ENCODE measurements around the gene FANCL. TPM values are rescaled to one million over a fixed set of nuclear protein-coding genes. Genes with fewer than 3 reads are reported as not detected.
"Not testable (repeated sequence)": the region's sequence is repeated elsewhere in the genome, so short reads cannot be mapped to it uniquely, and the experiment has no call there.

FANCL gene
- polyA plus RNA-seq, 6 donors from 2014 or later, result 5.9 to 21.9 (median 11.7) TPM

DNA sequence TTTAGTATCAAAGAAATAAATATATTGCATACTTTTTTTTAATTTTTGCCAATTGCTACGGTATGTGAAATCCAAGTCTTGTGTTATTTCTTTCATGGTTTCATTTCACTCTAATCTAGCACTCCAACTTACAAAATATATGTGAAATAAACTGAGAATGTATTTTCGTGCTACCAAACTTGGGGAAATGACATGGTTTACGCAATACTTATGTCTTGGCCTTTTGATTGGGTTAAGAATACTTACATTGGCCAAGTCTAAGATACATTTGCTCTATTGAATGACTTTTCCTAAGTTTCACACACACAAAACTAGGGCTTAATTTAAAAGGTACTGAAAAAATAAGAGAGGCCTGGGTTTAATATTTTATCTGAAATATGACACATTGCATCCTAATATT lies 114.0 kb downstream of the FANCL start:
- ATAC-seq (ENCODE audit: low read depth in 2 of 2) (no peak), DNase-seq (no peak)
- Mint-ChIP-seq H3K36me3 (peaks cover 8 to 22% of the 10 kb centered on the region in 2 donors), H3K27ac (no peak overlapping the region), H3K4me1 (no peaks in the 10 kb centered on the region), H3K4me3 (no peak overlapping the region), H3K27me3 (no peaks in the 10 kb centered on the region), H3K9me3 (no peaks in the 10 kb centered on the region)

DNA sequence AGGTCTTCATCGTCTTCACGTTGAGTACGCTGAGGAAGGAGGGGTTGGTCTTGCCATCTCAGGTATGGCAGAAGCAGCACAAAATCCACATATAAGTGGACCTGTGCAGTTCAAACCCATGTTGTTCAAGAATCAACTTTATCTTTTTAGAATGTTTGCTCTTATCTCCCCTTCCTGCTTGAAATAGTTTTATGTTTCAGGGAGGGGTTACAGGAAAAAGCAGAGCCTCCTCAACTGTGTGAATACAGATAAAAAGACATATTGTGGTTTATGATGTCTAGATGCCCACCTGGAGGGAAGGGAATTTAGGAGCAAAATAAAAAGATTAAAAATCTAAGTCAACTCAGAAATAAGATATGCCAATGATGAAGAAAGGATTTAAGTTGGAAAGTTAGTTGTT lies 118.6 kb downstream of the FANCL start:
- H3K4me3 Mint-ChIP-seq, result no peak overlapping the region
- H3K27ac Mint-ChIP-seq, result peak overlapping the region in 1 of 6 donors; percentile 64
- peaks cover 0 to 3% (median 0%) of the 10 kb centered on the region in 7 donors for H3K9me3 Mint-ChIP-seq
- peaks cover 0 to 4% (median 3%) of the 10 kb centered on the region in 3 donors for H3K4me1 Mint-ChIP-seq
- no peak for ATAC-seq (ENCODE audit: low read depth in 2 of 2)
- H3K27me3 Mint-ChIP-seq, result no peaks in the 10 kb centered on the region
- DNase-seq, result no peak
- peaks cover 17 to 34% of the 10 kb centered on the region in 2 donors for H3K36me3 Mint-ChIP-seq

DNA sequence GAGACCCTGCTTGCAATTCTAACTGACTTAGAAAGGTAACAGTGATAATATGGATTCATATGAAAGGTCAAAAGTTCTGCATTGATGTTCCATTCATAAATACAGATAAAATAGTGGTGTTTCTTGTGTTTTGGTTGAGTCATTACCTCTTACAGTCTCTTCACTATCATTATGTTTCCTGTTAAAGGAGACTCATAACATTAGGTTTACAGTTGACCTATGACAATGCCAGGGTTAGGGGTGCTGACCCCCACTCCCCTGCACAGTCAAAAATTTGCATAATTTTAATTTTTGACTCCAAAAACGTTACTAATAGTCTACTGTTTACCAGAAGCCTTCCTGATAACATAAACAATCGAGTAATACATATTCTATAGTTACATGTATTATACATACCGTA lies 119.1 kb downstream of the FANCL start:
- peak overlapping the region in 2 of 6 donors; percentile 54 to 69 for H3K27ac Mint-ChIP-seq

DNA sequence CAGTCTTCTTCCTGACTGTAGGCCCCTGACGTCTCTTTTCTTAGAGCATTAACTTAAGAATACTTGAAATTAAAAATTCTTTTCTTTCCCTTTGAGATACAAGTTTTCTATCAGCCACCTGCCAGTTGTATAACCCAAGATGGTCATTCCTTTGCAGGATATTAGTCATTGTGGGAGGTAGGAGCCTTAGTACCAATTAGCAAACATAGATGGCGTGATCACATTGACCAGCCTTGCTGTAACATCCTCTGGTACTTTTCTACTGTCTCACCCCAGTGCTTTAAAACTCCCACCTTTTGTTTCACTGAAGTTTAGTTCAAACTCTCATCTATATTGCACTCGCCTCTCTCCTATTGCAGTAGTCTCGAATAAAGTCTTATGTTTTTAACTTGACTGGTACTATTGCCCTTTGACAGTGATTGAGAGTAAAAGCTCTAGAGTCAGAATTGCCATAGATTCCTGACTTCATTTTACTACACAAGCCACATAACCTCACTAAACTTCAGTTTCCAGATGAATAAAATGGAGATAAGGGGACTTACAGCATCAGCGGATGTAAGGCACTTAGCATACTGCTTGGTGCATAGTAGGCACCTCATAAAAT lies 120.4 kb downstream of the FANCL start:
- DNase-seq, result no peak
- Mint-ChIP-seq H3K36me3 (peaks cover 31 to 40% of the 10 kb centered on the region in 2 donors), H3K27ac (no peak overlapping the region), H3K4me1 (peaks cover 0 to 11% (median 7%) of the 10 kb centered on the region in 3 donors), H3K27me3 (no peaks in the 10 kb centered on the region), H3K4me3 (no peak overlapping the region), H3K9me3 (peaks cover 0 to 5% (median 0%) of the 10 kb centered on the region in 7 donors)
- ATAC-seq (ENCODE audit: low read depth in 2 of 2), result no peak

More for the DNA sequence above, 119.1 kb downstream of the FANCL start:
- H3K4me1 Mint-ChIP-seq, result peaks cover 0 to 5% (median 5%) of the 10 kb centered on the region in 3 donors
- peaks cover 0 to 3% (median 0%) of the 10 kb centered on the region in 7 donors for H3K9me3 Mint-ChIP-seq
- peaks cover 22 to 35% of the 10 kb centered on the region in 2 donors for H3K36me3 Mint-ChIP-seq
- DNase-seq (no peak), ATAC-seq (ENCODE audit: low read depth in 2 of 2) (no peak)
- H3K4me3 Mint-ChIP-seq, result no peak overlapping the region
- H3K27me3 Mint-ChIP-seq, result no peaks in the 10 kb centered on the region

DNA sequence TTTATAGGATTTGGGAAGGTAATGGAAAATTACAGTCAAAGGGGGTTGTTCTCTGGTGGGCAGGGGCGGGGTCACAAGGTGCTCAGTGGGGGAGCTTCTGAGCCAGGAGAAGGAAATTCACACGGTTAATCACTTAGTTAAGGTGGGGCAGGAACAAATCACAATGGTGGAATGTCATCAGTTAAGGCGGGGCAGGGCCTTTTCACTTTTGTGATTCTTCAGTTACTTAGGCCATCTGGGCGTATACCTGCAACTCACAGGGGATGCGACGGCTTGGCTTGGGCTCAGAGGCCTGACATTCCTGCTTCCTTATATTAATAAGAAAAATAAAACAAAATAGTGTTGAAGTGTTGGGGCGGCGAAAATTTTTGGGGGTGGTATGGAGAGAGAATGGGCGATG lies 127.6 kb downstream of the FANCL start:
- H3K9me3 Mint-ChIP-seq; ATAC-seq (ENCODE audit: low read depth in 2 of 2); H3K4me3 Mint-ChIP-seq; H3K27me3 Mint-ChIP-seq; DNase-seq: not testable (repeated sequence)
- Mint-ChIP-seq H3K27ac (peak overlapping the region in 1 of 6 donors; percentile 50), H3K36me3 (peaks cover 12 to 51% of the 10 kb centered on the region in 2 donors), H3K4me1 (peaks cover 7 to 19% (median 11%) of the 10 kb centered on the region in 3 donors)

DNA sequence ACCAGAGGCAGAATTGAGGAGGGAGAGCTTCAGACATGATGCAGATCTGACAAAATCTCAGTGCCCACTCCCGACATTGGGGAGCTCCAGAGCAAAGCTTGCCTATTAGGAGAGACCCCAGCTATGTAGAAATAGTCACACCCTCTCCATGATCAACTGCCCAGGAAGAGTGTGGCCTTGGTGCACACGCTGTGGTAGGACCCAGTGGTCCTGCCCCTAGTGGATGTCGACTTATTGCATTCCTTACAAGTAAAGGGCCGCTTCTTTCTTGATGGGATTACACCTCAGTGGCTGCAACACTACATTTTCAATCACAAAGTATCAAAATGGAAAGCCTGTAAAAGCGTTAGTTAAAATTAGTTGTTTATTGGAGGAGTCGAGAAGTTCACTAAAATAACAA lies 130.4 kb downstream of the FANCL start:
- H3K4me3 Mint-ChIP-seq, result peak overlapping the region in 1 of 8 donors; percentile 31
- peaks cover 15 to 44% of the 10 kb centered on the region in 2 donors for H3K36me3 Mint-ChIP-seq
- ATAC-seq (ENCODE audit: low read depth in 2 of 2) (no peak), DNase-seq (no peak)
- H3K4me1 Mint-ChIP-seq, result peaks cover 2 to 22% (median 19%) of the 10 kb centered on the region in 3 donors
- H3K27ac Mint-ChIP-seq, result no peak overlapping the region
- H3K9me3 Mint-ChIP-seq, result peaks cover 0 to 10% (median 0%) of the 10 kb centered on the region in 7 donors
- no peaks in the 10 kb centered on the region for H3K27me3 Mint-ChIP-seq

DNA sequence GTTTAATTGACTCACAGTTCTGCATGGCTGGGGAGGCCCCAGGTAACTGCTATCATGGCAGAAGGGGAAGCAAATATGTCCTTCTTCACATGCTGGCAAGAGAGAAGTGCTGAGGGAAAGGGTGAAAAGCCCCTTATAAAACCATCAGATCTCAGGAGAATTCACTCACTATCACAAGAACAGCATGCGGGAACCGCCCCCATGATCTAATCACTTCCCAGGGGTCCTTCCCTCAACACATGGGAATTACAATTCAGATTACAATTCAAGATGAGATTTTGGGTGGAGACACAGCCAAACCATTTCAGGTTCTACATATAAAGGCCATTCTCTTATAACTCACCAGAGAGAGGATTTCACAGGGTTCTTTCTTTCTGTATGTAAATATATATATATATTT lies 131.6 kb downstream of the FANCL start:
- Mint-ChIP-seq H3K4me1 (peaks cover 2 to 20% (median 19%) of the 10 kb centered on the region in 3 donors), H3K9me3 (peaks cover 0 to 8% (median 0%) of the 10 kb centered on the region in 7 donors), H3K27ac (peak overlapping the region in 1 of 6 donors; percentile 61), H3K4me3 (no peak overlapping the region), H3K36me3 (peaks cover 15 to 34% of the 10 kb centered on the region in 2 donors), H3K27me3 (no peaks in the 10 kb centered on the region)
- no peak for DNase-seq
- ATAC-seq (ENCODE audit: low read depth in 2 of 2), result no peak

Other genes starting within 250 kb of the FANCL start
- 10 to 100 TPM; 34.3 to 47.0 (median 41.2) TPM for gene VRK2, start 194.5 kb downstream of the FANCL start, polyA plus RNA-seq (ENCODE audit: low read depth in 6 of 6)

Data from naive B cell (primary cell).